GM21447 (cell line): ENCODE measurements around the gene MCF2L2.
"Not testable (repeated sequence)": the region's sequence is repeated elsewhere in the genome, so short reads cannot be mapped to it uniquely, and the experiment has no call there.

Source experiments
- ATAC-seq: cut with Tn5 transposase; IDR thresholded peaks from one replicate; pipeline ENCODE4 v1.9.1; 2021; ENCODE audit not compliant: unreplicated experiment

The MCF2L2 gene

GRCh38 chr3:183396662-183397391 is 31.6 kb downstream of the MCF2L2 start:
- no peak for ATAC-seq

DNA sequence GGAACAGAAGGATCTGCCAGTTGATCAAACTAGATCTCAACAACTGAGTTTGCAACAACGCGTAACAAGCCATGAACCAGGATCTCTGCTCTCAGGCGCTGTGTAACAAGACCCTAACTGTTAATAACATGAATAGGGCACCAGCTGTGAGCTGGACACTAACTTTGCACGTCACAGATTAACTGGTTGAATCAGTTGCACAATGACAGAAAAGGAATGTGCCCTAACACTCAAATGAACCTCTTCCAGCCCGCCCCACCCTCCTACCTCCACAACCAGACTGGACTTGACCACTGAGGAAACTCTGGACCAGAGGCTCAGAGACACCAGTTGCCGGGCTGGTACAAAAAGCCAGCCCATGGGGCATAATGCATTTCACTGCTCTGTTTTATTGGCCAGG is 34.3 kb downstream of the MCF2L2 start:
- ATAC-seq = no peak

GRCh38 chr3:183393625-183394024 is 34.8 kb downstream of the MCF2L2 start:
- no peak for ATAC-seq

GRCh38 chr3:183392186-183393034 is 36.0 kb downstream of the MCF2L2 start:
- ATAC-seq = no peak

DNA sequence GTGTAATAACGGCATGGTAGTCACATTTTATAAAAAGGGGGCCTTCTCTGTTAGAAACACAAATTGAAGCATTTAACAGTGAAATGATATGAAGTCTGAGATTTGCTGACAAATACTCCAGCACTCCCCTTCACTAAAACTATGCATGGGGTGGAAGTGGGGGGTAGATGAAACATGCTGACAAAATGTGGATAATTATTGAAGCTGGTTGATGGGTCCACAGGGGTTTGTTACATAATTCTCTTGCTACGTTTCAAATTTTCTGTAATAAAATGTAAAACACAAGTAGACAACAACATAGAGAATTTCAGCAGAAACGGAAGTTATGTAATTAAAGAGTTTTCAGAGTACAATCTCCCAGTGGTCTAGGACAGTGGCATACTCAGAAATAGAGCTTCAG is 37.0 kb downstream of the MCF2L2 start:
- no peak for ATAC-seq

- no peak for ATAC-seq
Observed at GRCh38 chr3:183390844-183391243, 37.6 kb downstream of the MCF2L2 start.

DNA sequence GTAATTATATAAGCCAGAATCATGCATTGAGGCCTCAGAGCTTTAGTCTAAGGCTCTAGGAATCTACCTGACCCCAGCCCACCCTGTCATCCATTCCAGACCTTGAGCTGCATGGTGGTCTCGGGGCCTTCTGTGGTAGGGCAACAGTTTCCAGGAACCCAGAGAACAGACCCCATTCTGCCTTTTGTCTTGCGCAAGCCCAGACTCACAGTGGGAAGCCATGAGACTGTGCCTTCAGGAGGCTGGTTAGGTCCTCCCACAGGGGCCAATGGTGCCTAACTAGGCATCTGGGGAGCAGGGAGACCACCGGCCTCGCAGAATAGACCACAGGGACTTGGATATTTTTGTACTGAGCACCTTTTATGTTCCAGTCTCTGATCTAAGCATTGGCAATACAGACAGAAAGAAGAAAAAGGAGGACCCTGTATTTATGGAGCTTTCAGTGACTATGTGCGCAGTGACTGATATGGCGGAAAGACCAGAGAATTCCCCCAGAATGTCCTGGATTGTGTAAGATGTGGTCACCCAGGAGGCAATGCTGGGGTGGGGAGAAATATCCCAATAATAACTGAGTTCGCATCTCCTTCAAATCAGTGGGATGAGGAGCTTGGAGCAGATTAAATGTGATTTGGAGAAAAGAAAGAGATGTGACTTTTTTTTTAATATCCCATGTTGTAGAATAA is 40.1 kb downstream of the MCF2L2 start:
- no peak for ATAC-seq

GRCh38 chr3:183387797-183388196 is 40.6 kb downstream of the MCF2L2 start:
- no peak for ATAC-seq

GRCh38 chr3:183386651-183387050 is 41.8 kb downstream of the MCF2L2 start:
- ATAC-seq = no peak

DNA sequence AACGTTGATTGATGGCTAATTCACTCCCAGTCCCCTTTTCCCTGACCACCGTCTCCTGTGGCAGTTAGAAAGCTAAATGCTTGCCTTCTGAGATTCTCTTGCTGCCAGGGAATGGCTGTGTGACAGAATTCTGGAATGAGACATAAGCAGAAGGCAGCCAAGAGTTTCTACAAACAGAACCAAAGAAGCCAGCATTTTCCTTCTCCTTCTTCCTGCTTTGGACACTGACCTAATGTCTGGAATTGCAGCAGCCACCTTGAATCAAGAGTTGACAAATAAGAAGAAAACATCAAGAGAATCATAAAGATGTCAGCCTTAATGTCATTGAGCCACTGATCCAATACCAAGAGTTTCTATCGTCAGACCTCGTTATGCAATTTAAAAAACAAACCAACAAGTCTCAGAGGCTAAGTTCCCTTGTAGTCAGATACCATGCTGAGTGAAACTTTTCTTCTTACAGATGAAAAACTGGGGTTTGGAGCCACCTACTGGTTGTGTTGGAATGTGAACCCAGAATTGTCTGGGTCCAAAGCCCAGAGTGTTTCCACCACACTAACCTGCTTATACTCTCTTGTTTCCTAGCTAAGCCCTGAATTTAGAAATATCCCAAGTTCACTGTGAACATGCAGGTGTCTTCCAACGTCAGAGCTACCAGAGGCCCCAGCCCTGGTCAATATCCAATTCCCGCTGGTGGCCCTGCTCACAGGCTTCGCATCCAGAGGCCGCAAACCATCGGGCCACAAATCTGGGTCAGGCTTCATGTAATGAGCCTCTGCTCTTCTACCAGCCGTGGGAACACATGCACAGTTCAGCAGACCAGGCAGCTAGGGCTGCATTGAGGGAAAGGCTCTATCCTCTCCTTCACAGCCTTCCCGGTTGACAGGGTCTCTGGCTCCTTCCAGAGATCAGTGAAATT is 42.5 kb downstream of the MCF2L2 start:
- peak; percentile 58 for ATAC-seq

GRCh38 chr3:183381673-183382072 is 46.7 kb downstream of the MCF2L2 start:
- no peak for ATAC-seq

DNA sequence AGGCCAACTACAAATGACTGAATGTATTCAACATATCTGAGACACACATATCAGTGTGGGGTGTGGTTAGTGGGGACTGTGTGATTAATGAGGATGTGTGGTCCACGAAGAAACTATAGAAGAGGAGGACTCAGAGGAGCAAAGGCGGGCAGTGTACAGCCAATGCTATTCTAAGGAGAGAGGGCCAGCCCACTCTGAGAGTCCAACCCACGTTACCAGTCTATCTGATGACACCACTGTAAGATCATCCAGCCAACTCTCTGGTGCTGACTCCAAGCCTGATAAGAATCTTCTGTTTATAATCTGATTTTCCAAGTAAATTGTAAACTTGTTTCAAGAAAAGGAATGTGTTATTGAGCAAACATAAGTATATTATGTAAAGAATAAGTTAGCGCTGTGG is 47.2 kb downstream of the MCF2L2 start:
- ATAC-seq = no peak

DNA sequence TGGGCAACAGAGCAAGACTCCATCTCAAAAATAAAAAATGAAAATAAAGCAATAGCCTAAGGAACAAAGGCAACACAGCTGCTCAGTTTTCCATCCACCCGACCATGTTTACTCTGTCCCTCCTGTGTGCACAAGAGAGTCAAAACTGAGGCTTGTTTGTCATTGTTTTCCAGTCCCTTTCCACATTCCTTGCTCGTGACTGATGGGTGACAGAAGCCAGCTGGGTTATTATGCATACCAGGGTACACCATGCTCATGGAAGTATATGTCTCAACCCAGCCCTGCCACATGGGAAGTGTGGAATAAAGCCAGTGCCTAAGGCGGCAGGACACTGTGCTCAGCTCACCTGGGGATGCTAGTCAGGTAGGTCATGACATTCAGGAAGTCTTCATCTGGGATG is 49.5 kb downstream of the MCF2L2 start:
- ATAC-seq = no peak

DNA sequence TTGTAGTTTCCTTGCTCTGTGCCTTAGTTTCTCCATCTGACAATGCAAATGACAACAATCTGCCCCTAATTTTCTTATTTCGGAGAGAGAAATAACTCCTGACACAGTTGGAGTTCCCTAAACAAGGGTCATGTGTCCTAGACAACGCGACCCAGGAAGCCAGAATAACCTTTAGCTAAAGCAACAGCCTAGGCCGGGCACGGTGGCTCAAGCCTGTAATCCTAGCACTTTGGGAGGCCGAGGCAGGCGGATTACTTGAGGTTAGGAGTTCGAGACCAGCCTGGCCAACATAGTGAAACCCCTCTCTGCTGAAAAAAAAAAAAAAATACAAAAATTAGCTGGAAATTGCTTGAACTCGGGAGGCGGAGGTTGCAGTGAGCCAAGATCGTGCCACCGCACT is 49.9 kb downstream of the MCF2L2 start:
- no peak for ATAC-seq

- no peak for ATAC-seq
Observed at GRCh38 chr3:183378008-183378407, 50.4 kb downstream of the MCF2L2 start.

- ATAC-seq = peak; percentile 46
Observed at GRCh38 chr3:183377307-183377959, 51.0 kb downstream of the MCF2L2 start.

DNA sequence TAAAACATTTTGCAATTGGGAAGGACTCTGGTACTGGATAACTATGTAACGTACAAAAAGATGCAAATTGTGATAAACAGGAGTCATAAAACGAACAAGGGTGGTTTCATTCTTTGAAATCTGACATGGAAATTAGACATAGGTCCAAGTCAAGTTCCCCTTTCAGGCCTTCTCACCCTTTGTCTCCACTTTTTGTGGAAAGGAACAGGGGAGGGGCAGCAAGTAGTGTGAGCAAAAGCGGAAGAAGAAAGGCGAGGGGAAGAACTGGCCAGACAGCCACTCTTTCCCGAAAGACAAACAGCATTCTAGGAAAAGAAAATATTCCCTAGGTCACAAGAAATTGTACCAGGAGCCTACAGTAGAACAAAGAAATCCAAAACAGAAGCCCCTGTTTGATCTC is 52.6 kb downstream of the MCF2L2 start:
- ATAC-seq = no peak

DNA sequence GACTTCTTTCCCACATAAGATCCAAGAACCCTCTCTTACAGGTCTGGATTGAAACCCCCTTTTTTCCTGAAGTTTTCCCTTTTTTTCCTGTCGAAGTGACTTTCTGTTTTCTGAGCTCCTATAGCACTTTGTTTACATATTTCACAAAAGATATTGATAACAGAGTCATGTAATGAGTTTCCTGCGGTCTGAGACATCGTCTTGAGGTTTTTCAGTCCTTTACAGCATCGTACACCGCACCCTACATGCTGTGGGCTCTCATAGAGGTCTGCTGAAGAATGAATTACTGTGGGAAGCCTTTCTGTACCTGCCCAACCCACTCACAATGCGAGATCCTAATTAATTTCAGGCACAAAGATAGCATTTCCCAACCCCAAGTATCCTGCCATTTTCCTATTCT is 53.1 kb downstream of the MCF2L2 start:
- ATAC-seq = no peak

GRCh38 chr3:183372911-183373310 is 55.5 kb downstream of the MCF2L2 start:
- no peak for ATAC-seq

GRCh38 chr3:183371600-183371968 is 56.8 kb downstream of the MCF2L2 start:
- not testable (repeated sequence) for ATAC-seq
